HG03457 (cell line): ENCODE data around the gene CCDC102B.
"Not testable (repeated sequence)": the region's sequence is repeated elsewhere in the genome, so short reads cannot be mapped to it uniquely, and the experiment has no call there.

Experiments
- ATAC-seq: cut with Tn5 transposase; IDR thresholded peaks from one replicate; pipeline ENCODE4 v1.9.1; 2021; ENCODE audit warnings: moderate number of reproducible peaks; ENCODE audit not compliant: unreplicated experiment

The CCDC102B gene

DNA sequence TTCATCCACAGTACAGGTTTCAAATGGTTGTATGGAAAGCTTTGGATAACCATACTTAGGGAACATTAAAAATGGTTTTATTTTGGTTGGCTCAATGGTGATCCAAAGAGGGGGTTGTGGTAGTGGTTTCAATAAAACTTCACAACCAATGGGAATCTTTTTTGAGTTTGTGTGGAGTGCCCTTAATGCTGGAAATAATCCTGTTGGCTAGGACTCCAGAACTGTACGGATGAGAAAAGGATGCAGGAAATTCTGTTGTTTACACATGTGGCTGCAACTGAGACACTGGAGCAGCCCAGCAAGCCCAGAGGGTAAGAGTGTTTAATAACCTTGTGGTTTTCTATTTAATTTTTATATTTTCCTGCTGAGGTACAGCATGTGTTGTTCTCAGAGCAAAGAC lies at the start of gene CCDC102B:
TSS of gene CCDC102B (plus strand) at position 210 of the 400 bp plus-strand sequence. CDS start 38,684 bp downstream, outside the sequence.
- ATAC-seq: no peak

DNA sequence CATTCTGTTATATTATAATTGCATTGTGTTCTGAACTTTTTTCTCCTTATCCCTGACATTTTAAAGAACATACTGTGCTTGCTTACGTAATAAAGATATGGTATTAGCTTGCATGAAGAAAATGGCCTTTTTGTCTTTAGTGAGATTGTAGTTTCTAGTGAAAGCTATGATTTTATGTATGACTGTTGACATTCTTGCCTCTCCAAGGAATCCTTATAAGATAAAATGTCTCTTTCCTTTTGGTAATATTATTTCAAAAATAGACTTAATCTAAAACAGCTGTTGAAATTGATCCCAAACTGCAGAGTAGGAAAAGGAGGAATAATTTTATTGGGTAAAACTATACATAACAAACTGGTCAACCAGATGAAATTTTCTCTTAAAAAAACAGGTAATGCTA lies 40.8 kb upstream of the CCDC102B start:
- no peak for ATAC-seq

DNA sequence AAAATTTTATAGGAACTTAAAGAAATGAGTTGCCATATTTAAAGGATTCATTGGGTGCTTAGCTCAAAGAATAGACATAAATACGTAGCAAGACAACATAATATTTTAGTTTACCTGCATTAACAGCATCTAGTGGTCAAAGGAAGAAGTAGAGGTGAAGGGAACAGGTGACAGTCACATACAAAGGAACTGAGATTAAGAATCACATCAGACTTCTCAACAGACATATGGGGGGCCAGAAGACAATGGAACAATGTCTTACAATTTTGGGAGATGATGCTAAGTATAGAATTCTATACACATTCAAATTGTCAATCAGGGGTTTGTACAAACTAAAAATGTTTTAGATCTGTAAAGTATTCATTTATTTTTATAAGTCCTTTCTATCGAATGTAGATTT lies 38.6 kb upstream of the CCDC102B start:
- ATAC-seq: no peak

DNA sequence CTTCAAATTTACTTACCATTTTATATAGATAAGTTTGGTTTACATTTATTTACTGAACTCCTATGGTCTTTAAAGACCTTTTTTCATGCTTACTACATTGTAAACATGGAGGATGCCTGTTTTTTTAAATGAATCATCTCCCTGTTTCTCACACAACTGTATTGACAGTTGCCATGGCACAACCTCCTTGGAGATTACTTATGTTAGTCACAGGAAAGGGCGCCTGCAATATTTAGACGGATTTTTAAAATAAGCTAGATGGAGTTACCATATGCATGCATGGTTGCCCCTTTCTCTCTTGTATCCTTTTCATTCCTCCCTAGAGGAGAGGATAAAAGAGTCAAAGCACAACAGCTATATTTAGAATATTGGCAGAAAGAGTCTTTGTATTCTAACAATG lies 34.8 kb upstream of the CCDC102B start:
- no peak for ATAC-seq

DNA sequence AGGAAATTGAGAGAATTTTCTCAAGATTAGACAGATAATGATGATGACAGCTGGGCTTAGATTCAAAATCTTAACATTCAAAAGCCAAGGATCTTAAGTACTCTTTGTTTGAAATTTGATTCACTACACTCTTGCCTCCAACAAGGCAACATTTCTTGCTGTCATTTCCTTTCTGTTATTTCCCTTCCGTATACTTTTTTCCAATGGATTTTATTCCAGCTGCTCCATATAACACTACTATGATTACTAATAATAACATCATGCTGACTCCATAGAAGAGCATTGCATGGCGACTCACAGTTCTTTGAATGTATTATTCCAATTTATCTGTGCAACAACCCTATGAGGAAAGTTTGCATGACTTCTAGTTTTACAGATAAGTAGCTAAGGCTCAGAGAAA lies 33.9 kb upstream of the CCDC102B start:
- ATAC-seq: no peak

DNA sequence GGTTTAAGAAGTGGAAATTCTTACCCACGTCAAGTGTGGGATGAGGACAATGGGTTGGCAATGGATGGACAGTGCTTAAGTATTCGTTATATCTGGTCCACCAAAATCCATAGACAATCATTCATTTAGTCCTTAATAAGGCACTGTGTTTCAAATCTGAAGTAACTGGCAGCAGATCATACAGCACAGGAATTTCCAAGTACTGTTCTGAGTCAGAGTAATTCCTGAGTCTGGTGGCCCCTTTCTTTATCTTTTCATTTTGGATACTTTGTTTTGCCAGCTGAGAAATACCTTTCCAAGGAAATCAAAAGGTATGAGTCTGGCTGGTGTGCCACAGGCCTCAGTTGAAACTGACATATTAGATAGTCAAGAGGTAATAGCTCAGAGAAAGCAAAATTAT lies 31.4 kb upstream of the CCDC102B start:
- no peak for ATAC-seq

DNA sequence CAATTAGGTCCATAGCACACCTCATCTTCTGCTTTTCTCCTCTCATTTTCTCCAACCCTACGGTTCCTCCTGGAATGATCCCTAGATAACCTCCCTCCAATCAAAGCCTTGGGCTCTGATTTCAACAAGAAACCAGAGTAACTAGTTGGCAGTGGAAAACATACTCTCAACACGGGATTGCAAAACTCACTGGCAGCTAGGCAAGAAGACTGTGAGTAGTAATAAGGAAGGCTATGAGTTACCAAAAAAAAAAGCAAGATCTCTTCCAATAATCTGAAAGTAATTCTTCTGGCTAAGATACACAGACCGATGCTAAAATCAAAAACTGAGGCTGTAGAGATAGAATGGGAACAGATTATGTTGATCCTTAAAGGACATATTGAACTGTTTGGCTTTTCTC lies 28.4 kb upstream of the CCDC102B start:
- ATAC-seq: no peak

DNA sequence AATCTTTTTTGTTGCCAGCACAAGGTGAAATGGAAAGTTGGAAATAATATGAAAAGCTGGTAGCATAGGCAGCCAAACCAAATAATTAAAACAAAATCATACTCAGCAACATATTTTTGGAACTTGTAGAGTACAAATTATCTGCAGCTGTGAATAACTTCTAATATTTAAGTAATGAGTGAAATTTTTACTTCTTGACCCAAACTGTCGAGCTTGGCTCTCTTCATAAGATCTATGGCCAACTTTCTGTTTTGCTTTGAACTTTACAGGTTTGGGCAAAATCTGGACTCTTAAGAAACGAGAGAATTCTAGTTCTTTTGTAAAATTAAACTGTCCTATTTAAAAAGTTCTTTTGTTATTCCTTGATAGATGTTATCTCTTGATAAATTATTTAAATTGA lies 25.6 kb upstream of the CCDC102B start:
- no peak for ATAC-seq

DNA sequence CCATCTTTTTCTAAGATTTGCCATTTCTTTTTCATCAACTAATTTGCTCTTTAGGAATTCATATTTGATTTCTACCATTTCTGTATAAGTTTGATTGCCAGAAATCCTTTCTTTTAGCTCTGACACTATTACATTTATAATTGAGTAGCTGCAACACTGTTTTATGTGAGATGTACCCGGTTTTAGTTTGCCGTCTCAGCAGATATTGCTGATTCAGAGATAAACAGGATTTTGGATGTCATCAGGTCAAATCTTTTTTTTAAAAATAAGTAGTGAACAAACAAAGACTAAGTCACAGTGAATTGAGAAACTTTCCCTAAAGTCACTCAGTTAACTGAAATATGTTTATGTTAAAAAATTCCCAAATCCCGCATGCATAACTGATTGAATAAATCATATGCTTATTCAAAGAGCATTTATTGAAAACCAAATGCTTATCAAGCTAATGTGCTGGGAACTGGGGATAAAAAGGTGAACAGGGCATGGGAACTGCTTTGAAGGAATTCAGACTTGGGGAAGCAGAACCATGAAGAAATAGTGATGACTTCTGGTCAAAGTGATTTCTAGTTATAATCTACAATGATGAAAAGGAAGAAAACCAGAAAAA lies 19.5 kb upstream of the CCDC102B start:
- no peak for ATAC-seq

DNA sequence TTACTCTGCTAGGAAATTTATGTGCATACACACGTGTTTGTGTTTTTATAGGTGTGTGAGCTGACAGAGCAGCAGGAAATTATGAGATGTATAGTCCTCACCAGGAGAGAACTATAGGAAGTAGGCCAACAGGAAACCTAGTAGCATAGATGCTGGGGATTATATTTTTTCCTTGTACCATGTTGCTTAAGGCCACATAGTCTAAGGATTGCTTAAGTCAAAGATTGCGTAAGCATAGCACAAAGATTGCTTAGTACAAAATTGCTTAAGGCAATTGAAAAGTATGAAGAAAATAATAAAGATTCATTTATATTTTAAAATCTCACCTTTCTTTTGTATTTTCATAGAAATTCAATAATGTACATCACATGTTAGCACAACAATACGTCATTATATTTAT lies 18.7 kb upstream of the CCDC102B start:
- ATAC-seq: no peak

DNA sequence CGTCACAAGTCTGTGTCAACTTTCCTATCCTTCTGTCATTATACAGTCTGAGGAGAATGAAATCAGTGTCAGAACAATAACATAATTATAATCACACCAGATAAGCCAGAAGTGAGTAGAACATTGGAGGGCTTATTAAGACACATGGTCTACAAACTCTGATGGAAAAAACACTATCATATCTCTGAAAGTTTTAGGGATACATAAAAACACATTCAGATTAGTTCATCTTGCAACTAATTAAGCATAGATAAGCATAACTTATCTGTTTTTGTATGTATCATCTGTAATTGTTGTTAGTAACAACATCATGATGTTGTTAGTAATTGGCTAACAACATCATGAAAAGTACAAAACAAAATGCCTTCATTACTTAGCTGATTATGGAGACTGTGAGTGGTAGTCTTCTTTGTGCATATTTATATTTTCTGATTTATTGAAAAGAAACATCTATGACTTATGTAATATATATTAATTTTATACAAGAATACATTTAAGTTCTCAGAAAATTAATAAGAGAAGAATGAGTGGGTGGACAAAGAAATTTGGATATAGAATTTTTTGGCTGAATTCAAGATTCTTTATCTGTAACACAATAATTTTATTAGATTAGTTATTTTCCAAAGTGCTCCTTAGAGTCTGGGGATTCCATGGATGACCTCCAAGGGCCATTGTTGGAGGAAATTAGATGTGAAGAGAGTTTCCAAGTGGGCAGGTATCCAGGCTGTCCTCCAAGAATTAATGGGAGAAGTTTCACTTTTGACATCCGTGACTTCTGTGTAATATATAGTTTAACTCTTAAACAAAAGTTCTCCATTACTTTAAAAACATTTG lies 16.9 kb upstream of the CCDC102B start:
- ATAC-seq: no peak

DNA sequence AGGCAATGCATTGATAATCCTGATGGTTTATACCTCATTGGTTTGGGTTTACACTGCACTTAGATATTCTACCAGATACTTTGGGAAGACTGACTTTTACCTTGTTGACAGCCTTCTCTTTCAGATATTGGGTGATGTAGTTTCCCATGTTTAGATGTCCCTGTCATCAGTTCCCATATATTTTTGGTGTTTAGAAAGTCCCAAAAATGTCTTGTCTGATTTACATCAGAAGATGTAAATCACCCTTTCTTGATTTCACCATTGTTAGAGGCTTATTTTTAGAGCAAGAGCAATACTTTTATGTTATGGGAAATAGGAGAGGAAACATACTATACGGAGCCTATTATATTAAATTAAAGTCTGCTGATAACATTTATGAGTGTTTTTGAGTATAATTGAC lies 14.4 kb upstream of the CCDC102B start:
- ATAC-seq: no peak

DNA sequence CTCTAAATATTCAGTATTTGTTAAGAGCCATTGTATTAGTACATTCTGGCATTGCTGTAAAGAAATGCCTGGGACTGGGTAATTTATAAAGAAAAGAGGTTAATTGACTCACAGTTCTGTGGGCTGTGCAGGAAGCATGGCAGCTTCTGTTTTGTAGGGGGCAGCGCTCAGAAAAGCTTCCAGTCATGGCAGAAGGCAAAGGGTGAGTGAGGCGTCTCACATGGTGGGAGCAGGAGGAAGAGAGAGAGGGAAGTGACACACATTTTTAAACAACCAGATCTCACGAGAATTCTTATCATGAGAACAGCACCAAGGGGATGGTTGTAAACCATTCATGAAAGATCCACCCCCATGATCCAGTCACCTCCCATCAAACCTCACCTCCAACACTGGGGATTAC lies 13.8 kb upstream of the CCDC102B start:
- no peak for ATAC-seq

DNA sequence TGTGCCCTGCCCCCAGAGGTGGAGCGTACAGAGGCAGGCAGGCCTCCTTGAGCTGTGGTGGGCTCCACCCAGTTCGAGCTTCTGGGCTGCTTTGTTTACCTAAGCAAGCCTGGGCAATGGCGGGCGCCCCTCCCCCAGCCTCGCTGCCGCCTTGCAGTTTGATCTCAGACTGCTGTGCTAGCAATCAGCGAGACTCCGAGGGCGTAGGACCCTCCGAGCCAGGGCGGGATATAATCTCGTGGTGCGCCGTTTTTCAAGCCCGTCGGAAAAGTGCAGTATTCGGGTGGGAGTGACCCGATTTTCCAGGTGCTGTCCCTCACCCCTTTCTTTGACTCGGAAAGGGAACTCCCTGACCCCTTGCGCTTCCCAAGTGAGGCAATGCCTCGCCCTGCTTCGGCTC lies 7.6 kb upstream of the CCDC102B start:
- ATAC-seq: not testable (repeated sequence)

DNA sequence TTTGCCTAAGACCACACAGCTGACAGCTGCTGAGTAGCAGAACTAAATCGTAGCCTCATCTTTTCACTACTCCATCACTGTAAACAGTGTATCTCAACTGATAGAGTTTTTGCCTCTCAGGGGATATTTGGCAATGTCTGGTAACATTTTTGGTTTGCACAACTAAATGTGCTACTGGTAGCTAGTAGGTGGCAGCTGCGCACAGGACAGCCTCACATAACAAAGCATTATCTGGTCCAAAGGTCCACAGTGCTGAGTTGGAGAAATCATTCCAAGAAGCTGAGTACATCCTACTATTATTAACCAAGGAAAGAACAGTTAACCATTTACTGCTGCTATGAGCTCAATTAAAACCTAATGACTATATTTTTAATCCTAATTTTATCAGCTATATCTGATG lies 6.1 kb upstream of the CCDC102B start:
- ATAC-seq: no peak

DNA sequence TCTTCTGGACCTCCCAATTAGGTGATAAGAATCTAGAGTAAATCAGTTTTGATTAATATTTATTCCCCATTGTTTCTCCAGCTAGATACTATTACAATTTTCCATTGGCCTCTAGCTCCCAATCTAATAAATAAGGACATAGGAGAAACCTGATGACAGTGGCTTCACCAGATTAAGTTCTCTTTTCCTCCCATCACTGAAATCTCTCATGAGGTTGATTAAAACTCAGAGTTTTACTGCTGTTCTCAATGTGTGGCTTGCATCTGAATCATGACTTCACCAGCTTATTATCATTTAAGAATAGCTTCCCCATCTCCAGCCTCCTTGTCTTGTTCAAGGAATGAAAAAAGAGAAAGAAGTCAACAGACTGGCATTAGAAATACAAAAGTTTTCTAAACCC lies 3.9 kb upstream of the CCDC102B start:
- no peak for ATAC-seq

DNA sequence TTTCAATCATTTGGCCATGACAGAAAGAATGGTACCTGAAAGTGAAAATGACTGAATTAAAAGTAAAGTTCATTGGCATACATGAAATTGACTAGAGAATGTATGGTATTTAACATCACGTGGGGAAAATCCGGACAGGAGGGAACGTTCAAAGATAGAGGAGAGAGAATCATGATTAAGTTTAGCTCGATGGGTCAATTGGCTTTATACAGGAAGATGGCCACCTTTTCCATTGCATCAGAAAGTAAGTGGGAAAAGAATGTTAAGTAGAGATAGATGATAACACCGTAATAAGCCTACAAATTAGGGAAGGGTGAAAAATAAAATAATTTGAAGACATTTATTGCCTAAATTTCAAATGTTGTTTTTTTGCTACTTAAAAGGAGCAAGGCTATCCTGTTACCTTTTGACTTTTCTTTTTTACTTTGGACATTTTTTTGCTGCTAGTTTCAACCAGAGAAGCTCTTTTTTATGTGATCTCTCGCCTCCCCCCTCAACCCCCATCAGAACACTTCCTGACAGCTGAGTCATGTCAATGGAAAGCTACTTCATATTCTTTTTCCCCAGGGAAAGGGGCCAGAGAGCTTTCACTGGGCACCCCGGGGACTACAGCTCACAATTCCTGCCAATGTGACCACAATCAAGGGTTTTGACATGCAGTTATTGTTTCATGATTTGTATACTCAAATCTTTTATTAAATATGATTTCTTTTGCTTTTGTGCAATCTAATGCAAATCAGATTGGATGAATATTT lies 767 bp upstream of the CCDC102B start:
- no peak for ATAC-seq

DNA sequence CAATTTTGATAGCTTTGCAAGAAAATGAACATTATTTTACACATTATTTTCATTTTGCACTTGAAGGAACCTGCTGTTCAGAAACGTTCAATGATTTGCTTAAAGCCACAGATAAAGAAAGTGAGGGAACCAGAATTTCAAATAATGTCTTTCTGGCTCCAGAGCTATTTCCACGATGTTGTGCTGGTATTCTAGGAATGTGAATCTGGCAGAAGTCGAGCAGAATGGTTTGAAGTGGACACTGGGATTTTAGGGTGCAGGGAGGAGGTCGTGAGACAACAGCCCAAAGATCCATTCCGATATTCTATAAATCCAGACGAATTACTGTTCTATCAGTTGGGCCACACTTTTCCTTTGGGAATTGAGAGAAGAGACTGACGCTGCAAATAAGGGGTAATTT lies 2.2 kb downstream of the CCDC102B start:
- no peak for ATAC-seq

DNA sequence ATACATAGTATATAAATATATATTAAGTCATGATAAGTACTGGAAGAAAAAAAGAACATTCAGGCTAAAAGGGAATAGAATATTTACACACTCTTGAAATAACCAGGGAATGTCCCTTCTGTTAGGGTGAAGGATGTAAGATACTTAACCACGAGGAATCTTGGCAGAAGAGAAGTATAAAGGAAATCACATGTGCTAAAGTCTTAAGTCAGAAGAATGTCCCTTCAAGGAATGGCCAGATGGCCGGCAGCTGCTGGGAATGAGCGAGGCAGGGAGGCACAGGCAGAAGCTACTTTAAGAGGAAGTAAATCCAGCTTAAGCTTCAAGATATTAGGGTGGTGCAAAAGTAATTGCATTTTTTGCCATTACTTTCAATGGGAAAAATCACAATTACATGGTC lies 5.5 kb downstream of the CCDC102B start:
- no peak for ATAC-seq

DNA sequence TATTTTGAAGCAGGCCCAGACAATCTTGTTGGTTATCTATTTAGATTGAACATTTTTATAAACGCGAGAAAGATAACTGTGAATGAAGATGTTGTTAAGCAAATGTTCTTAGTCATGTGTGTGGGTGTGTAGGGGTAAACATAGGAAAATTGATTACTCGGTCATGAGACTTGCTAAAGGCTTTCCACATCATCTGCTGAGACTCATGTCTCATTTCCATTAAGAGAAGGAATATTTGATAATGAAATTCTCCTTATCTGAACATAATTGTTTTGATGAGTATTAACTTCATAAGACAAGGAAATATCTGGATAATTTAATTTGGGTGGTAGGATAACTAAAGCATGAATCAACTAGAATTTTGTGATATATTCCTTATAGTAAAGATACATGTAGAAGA lies 19.7 kb downstream of the CCDC102B start:
- ATAC-seq: no peak

DNA sequence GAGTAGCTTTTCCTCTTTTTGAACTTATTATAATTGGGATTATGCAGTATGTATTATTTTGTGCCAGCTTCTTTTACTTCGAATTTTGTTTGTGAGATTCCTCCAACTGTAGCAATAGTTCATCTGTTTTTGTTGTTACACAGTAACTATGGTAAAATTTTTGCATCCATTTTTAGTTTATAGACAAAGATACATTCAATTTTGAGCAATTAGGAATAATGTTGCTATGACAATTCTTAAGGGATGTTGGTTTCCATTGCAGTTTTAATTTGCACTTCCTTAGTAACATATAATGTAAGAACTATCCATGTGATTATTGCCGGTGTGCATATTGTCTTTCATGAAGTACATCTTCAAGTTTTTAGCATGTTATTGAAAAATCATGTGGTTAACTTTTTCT lies 20.7 kb downstream of the CCDC102B start:
- no peak for ATAC-seq

DNA sequence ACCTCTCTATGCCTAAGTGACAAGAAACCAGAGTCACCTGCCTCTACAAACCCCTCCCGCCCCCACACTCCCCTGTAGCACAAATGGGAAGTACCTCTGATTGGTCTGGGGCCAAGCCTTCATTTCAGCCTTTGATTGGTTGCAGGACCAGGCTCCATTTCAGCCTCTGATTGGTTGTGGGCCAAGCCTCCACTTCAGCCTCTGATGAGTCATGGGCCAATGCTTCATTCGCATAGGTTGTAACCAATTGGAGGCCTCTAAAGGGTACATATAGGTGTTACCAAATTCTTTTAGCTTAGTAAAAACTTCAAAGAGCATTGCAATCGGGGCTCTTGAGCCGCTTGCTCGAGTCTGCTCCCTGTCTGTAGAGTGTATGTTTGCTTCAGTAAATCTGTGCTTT lies 25.0 kb downstream of the CCDC102B start:
- ATAC-seq: no peak
